Islet precursor cell (in vitro differentiated cells): Measurements from ENCODE around the gene BPIFB3.
"Not testable (repeated sequence)": the region's sequence is repeated elsewhere in the genome, so short reads cannot be mapped to it uniquely, and the experiment has no call there.

ENCODE experiments used
- DNase-seq: peaks from one replicate; pipeline ENCODE4 v3.0.0-alpha.2; 2018

The BPIFB3 gene

DNA sequence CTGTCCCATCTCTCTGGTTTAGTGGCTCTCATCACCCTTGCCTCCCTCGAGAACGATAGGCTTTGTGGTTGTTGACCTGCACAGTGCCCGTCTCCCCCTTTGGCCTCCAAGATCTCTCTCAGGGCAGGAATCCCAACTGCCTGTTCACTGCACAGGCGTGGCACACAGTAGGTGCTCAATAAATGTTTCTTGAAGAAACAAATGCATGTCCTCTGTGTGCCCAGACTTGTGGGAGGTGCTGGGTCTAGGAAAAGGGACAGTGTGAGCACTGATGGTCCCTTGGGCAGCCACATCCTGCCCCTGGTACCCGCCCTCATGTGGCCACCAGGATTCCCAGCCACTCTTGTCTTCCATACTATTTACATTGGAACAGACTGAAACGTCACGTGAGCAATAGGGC is 24.8 kb upstream of the BPIFB3 start:
- no peak for DNase-seq

- DNase-seq = no peak
Observed at GRCh38 chr20:33030076-33030475, 23.6 kb upstream of the BPIFB3 start.

- DNase-seq = no peak
Observed at GRCh38 chr20:33030569-33030968, 23.1 kb upstream of the BPIFB3 start.

DNA sequence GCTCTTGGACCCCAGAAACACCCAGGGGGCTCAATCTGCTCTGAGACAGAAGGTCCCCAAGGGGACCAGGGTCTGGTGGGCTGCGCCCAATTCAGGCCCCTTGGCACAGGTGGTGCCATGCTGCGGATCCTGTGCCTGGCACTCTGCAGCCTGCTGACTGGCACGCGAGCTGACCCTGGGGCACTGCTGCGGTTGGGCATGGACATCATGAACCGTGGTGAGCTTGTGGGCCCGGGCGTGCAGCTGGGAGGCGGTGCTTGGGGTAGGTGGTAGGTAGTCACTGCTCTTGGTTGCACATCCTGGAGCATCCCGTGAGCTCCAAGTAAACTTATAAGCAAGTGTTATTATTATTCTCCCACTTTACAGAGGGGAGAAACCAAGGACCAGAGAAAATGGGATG is 22.2 kb upstream of the BPIFB3 start, which contains the start of gene BPIFB6:
TSS of gene BPIFB6 (plus strand) at position 118 of the 400 bp plus-strand sequence. CDS start at position 118, 0 bp downstream.
- no peak for DNase-seq

- no peak for DNase-seq
Observed at GRCh38 chr20:33032555-33032954, 21.1 kb upstream of the BPIFB3 start.

GRCh38 chr20:33033381-33033780 is 20.3 kb upstream of the BPIFB3 start:
- no peak for DNase-seq

DNA sequence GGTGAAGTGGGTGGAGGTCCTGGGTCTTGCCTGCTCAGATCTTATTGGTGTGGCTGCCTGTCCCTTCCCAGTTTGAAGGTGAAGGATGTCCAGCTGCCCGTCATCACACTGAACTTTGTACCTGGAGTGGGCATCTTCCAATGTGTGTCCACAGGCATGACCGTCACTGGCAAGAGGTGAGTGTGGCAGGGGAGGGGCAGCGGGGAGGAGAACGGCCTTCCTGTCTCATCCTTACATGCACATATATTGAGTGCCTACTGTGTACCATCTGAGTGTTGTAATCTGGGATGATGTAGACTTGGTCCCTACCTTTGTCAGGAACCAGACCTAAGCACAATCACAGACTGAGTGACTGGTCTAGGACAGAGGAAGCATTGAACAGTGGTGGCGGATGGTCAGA is 19.6 kb upstream of the BPIFB3 start:
- no peak for DNase-seq

- no peak for DNase-seq
Observed at GRCh38 chr20:33034901-33035492, 18.7 kb upstream of the BPIFB3 start.

- DNase-seq = no peak
Observed at GRCh38 chr20:33037456-33037855, 16.2 kb upstream of the BPIFB3 start.

DNA sequence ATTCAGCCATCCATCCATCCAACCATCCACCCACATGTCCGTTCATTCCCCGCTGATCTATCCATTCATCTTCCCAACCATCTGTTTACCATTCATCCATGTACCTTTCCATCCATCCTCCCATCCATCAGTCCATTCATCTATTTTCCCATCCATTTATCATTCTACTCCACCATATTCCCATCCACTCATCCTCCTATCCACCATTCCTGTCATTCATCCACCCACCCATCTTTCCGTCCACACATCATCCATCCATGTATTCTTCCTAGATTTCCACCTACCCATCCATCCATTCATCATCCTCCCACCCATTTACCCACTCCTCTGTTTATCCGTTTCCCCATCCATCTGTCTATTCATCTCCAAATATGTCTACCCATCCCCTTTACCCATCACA is 15.5 kb upstream of the BPIFB3 start:
- DNase-seq = no peak

- no peak for DNase-seq
Observed at GRCh38 chr20:33042430-33042829, 11.3 kb upstream of the BPIFB3 start.

- no peak for DNase-seq
Observed at GRCh38 chr20:33042983-33043730, 10.5 kb upstream of the BPIFB3 start.

DNA sequence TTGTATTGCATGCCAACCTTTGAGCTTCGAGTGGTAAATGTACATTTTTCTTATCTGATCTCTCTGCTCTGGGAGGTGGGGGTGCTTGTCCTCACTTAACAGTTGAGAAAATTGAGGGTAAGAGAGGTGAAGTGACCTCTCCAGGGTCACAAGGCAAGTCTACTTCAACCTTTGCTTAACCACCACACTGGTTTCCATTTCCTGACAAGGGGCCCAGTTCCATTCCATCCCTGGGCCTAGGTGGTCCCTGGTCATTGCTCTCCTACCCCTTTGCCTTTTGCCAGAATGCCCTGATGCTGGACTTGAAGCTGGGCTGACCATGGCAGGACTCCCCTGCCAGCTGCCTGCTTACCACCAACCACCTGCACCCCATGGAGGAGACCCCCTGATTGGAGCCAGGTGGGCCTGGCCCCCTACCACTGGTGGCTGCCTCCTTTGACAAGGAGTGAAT is 9.9 kb upstream of the BPIFB3 start:
- no peak for DNase-seq

GRCh38 chr20:33045129-33045721 is 8.5 kb upstream of the BPIFB3 start:
- DNase-seq = not testable (repeated sequence)

- no peak for DNase-seq
Observed at GRCh38 chr20:33046412-33046811, 7.3 kb upstream of the BPIFB3 start.

DNA sequence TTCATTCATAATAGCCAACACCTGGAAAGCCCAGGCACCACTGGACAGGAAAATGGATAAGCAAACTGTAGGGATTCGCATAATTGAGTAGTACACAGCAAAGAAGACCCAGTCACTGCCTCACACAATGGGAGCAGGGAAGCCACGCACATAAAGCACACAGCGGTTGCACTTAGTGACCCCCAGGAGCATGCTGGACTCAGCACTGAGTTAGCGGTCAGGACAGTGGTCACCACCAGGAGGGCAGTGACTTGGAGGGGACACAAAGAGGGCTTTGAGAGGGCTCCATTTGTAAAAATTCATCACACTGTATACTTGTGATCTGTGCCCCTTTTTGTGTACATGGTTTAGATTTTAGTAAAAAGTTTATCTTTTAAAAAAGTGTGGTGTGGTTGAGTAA is 2.4 kb upstream of the BPIFB3 start:
- DNase-seq = no peak

DNA sequence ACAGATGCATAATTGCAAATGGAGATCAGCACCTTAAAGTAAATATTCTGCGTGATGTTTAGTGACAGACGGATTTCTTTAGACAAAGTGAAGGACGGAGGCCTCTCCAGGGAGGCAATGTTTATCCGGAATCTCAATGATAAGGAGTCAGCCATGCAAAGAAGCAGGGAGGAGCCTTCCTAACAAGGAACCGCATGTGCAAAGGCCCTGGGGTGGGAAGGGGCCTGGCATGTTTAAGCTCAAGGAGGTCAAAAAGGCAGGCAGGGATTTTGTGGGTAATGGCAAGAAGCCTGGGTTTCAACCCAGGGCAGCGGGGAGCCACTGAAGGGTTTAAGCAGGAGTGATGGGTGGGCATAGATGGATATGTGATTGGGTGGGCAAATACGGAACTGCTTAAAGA is 678 bp downstream of the BPIFB3 start:
- no peak for DNase-seq

- DNase-seq = no peak
Observed at GRCh38 chr20:33054791-33055190, 1.1 kb downstream of the BPIFB3 start.

DNA sequence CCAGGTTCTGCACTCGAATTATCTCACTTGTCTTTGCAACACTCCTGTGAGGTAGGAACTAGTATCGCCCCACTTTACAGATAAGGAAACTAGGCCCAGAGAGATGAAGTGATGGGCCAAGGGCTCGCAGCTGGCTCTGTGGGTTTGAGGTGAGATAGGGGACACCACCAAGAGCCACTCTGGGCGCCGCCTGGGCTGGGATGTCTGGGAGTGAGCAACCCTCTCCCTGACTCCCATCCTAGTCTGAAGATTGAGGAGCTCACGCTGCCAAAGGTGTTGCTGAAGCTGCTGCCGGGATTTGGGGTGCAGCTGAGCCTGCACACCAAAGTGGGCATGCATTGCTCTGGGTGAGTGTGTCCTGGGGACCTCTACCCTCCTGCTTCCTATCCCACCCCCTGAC is 5.4 kb downstream of the BPIFB3 start:
- no peak for DNase-seq

- DNase-seq = no peak
Observed at GRCh38 chr20:33059741-33060390, 6.2 kb downstream of the BPIFB3 start.

- no peak for DNase-seq
Observed at GRCh38 chr20:33061658-33062028, 7.9 kb downstream of the BPIFB3 start.

GRCh38 chr20:33062105-33062824 is 8.6 kb downstream of the BPIFB3 start:
- DNase-seq = no peak

DNA sequence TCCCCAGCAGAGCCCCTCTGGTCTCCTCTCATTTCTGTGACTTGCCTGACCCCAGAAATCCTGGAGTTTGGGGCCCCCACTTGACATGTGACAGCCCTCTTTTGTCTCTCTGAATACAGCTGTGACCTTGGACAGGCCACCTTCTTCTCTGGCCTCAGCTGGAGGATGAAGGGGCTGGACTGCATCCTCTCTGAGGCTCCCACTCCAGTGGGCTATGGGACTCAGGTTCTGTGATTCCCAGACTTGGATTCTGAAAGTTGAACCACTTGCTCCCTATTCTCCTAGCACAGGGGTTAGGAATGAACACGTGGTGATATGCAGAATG is 9.1 kb downstream of the BPIFB3 start:
- no peak for DNase-seq
